ENCODE results near the gene SLC17A7.

- no peak for TF ChIP-seq HDAC2 (IDR thresholded peaks at IDR 0.05; ENCODE audit: borderline replicate concordance in 1 of 2, low read depth in 2 of 2, low read length in 2 of 2)
- no peak for TF ChIP-seq TAF1 (IDR thresholded peaks at IDR 0.05; ENCODE audit: low read depth, low read length)
- TF ChIP-seq POLR2AphosphoS5 (IDR thresholded peaks at IDR 0.05; ENCODE audit: low read depth, low read length): no peak
- TF ChIP-seq ZNF274 (IDR thresholded peaks at IDR 0.05; ENCODE audit: borderline replicate concordance, extremely low read depth, low read length): no peak
- no peak for TF ChIP-seq RAD21 (IDR thresholded peaks at IDR 0.05 in 1 of 2, conservative IDR thresholded peaks at IDR 0.05 in 1 of 2; ENCODE audit: low read depth in 2 of 2, low read length in 2 of 2)
- TF ChIP-seq POLR2A (IDR thresholded peaks at IDR 0.05; ENCODE audit: control extremely low read depth in 1 of 2, low read depth in 2 of 2, low read length in 2 of 2): no peak
- no peak for TF ChIP-seq CHD2 (IDR thresholded peaks at IDR 0.05; ENCODE audit: low read length)
- TF ChIP-seq CTCF (IDR thresholded peaks at IDR 0.05; ENCODE audit: control extremely low read depth in 1 of 3, insufficient read depth in 1 of 3, low read depth in 1 of 3, low read length in 3 of 3): no peak
- no peak for TF ChIP-seq HDAC6 (IDR thresholded peaks at IDR 0.05; ENCODE audit: low read depth, low read length)
- no peak for TF ChIP-seq EP300 (IDR thresholded peaks at IDR 0.05; ENCODE audit: borderline replicate concordance in 1 of 2, low read depth in 2 of 2, low read length in 2 of 2)
- TF ChIP-seq TAF7 (optimal IDR thresholded peaks at IDR 0.05; ENCODE audit: borderline replicate concordance, low read depth, low read length): no peak
Observed at GRCh38 chr19:49430172-49430677, 11.1 kb downstream of the SLC17A7 start.
